ENCODE results near the gene CPNE4.

Gene CPNE4

DNA sequence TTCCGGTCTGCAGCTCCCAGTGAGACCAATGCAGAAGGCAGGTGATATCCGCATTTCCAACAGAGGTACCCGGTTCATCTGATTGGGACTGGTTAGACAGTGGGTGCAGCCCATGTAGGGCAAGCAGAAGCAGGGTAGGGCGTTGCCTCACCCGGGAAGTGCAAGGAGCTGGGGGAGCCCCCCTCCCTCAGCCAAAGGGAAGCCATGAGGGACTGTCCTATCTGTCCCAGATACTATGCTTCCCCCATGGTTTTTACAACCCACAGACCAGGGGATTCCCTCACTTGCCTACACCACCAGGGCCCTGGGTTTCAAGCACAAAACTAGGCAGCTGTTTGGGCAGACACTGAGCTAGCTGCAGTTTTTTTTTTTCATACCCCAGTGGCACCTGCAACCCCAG lies 71.8 kb downstream of the CPNE4 start:
- no peak for TF ChIP-seq ZFX (IDR thresholded peaks at IDR 0.05)
- no peak overlapping the region for H3K27ac ChIP-seq

DNA sequence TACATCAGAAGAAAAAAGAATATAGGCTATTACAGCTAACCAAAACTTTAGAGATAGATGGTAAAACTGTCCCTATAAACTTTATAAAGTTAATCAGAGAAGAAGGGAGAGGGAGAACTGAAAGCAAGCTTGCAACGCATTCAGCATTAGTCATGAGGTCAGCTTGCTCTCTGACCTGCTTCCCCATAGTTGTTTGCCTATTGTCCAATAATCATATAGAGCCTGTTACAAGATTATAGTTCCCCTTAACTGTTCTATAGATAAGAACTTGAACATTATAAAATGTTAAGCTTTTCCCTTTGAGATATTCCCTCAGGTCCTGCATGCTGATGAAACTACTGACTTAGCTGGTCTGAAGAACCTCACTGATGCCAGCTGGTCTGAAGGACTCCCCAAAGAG lies 74.5 kb downstream of the CPNE4 start:
- H3K27ac ChIP-seq = no peak overlapping the region
- no peak for TF ChIP-seq ZFX (IDR thresholded peaks at IDR 0.05)

DNA sequence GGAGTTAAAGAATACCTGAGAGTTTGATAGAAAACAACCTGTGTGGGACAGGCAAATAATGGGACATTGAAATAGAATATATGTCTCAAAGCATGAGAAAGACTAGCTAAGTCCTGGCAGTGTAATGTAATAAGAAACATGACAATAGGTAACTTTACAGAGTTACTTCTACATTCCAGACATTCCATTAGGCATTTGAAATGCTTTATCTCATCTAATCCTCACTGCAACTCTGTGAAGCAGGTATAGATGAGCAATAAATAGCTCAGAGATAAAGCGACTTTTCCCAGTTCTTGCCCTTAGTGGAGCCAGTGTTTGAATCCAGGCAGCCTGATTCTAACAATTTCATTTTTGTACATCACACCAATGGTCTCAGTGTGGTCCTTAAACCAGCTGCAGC lies 76.8 kb downstream of the CPNE4 start:
- TF ChIP-seq ZFX (IDR thresholded peaks at IDR 0.05) = no peak
- TF ChIP-seq, protein P1, sequence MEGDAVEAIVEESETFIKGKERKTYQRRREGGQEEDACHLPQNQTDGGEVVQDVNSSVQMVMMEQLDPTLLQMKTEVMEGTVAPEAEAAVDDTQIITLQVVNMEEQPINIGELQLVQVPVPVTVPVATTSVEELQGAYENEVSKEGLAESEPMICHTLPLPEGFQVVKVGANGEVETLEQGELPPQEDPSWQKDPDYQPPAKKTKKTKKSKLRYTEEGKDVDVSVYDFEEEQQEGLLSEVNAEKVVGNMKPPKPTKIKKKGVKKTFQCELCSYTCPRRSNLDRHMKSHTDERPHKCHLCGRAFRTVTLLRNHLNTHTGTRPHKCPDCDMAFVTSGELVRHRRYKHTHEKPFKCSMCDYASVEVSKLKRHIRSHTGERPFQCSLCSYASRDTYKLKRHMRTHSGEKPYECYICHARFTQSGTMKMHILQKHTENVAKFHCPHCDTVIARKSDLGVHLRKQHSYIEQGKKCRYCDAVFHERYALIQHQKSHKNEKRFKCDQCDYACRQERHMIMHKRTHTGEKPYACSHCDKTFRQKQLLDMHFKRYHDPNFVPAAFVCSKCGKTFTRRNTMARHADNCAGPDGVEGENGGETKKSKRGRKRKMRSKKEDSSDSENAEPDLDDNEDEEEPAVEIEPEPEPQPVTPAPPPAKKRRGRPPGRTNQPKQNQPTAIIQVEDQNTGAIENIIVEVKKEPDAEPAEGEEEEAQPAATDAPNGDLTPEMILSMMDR (conservative IDR thresholded peaks at IDR 0.05) = no peak
- H3K27ac ChIP-seq = no peak overlapping the region

DNA sequence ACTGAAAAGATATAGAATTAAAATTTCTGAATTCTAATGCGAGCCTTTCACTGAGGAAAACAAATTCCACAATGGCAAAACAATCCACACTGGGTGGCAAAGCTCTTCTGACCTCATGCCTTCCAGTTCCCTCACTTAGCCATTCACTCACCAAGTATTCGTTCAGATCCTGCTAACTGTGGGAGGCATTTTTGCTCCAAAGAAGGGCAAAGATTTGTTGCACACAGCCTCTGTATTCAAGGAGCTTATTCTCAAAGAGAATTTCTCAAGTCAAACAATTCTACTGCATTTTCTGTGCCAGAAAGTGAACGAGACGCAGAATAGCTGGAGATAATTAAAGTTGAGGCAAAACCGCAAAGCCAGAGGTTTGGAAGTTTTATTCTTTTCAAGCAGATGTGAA lies 77.3 kb downstream of the CPNE4 start:
- no peak overlapping the region for H3K27ac ChIP-seq
- no peak for TF ChIP-seq ZFX (IDR thresholded peaks at IDR 0.05)
- TF ChIP-seq, protein P1 (conservative IDR thresholded peaks at IDR 0.05) = no peak

DNA sequence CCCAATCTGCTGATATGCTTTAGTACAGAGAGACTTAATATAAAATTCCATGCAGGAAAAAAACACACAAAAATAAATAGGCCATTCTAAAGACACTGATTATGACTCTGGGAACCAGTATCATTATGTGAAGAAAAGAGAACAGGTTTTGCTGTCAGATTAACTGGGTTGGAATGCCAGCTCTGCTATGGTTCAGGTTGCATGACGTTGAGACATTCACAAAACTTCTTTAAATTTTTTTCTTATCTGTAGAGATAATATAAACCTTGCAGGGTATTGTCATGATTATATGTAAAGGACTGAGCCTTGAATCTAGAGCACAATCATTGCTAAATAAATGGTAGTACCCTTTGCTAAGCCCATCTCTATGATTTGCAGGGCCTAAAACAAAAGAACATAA lies 86.0 kb downstream of the CPNE4 start:
- no peak for TF ChIP-seq ZFX (IDR thresholded peaks at IDR 0.05)
- TF ChIP-seq, protein P1 (conservative IDR thresholded peaks at IDR 0.05) = no peak

DNA sequence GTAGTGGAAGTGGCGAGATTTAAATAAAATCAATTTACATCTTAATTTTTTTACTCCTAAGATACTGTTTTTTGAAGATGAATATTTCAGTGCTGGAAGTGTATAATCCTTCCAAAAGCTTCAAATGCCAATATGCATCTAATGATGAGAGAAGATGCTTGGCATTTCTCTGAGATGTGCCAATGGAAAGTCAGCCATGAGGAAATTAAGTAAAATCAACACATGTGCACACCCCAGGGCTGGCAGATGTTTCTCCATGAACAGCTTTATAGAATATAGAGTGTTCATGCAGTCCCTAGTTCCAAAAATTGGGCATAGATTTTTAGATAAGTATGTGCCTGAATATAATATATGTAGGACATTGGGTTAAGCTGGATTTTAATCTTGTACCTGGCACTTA lies 90.1 kb downstream of the CPNE4 start:
- TF ChIP-seq ZFX (IDR thresholded peaks at IDR 0.05) = no peak
- TF ChIP-seq, protein P1 (conservative IDR thresholded peaks at IDR 0.05) = no peak
- no peak overlapping the region for H3K27ac ChIP-seq

More for the DNA sequence above, 86.0 kb downstream of the CPNE4 start:
- H3K27ac ChIP-seq = no peak overlapping the region

DNA sequence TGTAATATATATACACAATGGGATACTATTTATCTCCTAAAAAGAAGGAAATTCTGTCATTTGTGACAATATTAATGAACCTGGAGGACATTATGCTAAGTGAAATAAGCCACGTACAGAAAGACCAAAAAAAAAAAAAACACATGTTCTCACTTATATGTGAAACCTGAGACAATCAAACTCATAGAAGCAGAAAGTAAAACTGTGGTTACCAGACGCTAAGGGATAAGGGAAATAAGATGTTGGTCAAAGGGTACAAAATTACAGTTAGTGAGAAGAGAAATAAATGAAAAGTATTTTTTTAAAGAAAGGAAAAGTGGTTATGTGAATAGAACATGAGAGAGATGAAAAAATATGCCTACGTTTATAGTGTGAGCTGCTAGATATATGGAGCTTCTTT lies 101.1 kb downstream of the CPNE4 start:
- TF ChIP-seq ZFX (IDR thresholded peaks at IDR 0.05) = no peak
- TF ChIP-seq, protein P1 (conservative IDR thresholded peaks at IDR 0.05) = no peak
- no peak overlapping the region for H3K27ac ChIP-seq

DNA sequence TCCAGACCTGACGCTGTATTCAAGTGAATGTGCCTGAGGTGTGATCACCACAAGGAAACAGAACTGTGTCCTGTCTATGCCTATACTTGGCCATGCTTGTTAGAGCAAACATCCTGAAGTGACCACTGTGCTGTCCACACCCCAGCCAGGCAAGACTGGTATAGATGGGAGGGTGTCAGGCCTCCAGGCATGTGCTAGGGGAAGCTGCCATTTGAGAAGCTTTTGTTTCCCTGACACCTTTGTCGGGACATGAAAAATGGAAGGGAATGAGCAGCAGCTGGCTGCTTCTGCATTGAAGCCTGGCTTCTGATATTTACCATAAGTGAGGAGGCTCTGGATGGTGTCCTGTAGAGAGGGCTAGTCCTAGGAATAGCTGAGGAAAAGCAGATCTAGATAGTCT lies 106.2 kb downstream of the CPNE4 start:
- TF ChIP-seq, protein P1 (conservative IDR thresholded peaks at IDR 0.05) = no peak
- TF ChIP-seq ZFX (IDR thresholded peaks at IDR 0.05) = no peak
- no peak overlapping the region for H3K27ac ChIP-seq

DNA sequence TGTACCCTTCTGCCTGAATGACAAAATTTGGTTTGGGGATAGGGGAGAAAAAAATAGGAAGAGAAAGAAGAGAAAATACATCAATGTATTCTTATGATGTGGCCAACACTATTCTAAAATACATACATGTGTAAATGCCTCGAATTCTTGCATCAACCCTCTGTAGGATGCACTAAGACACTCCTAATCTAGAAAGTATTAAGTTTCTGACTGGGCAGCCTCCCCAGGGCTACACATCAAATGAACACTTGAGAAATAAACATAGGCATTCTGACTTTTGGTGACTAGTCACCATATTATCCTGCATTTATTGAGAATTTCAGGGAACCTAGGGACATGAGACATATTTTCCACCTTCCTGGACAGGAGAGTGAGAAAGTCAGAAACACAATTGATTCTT lies 109.2 kb downstream of the CPNE4 start:
- TF ChIP-seq, protein P1 (conservative IDR thresholded peaks at IDR 0.05) = no peak
- TF ChIP-seq ZFX (IDR thresholded peaks at IDR 0.05) = no peak
- H3K27ac ChIP-seq = no peak overlapping the region
